SU-DHL-6 (cell line): Measurements from ENCODE around the gene SMIM15.

ENCODE experiments used
- EZH2phosphoT487 ChIP-seq: fragments of 200-600 bp; sonication (generic), shearing (Covaris generic); conservative IDR thresholded peaks from 2 replicates; pipeline ENCODE4 v1.6.1; 2018; ENCODE audit warnings: mild to moderate bottlenecking, antibody characterized with exemption, low read length, moderate library complexity, mixed read lengths
- TF ChIP-seq, protein P1 (sequence below): fragments of 200-600 bp; sonication (generic); IDR thresholded peaks from one replicate; pipeline ENCODE4 v1.5.1; 2017; ENCODE audit warnings: antibody characterized with exemption, mild to moderate bottlenecking, low read length, moderate library complexity; ENCODE audit not compliant: insufficient read depth, poor library complexity, severe bottlenecking

DNA sequence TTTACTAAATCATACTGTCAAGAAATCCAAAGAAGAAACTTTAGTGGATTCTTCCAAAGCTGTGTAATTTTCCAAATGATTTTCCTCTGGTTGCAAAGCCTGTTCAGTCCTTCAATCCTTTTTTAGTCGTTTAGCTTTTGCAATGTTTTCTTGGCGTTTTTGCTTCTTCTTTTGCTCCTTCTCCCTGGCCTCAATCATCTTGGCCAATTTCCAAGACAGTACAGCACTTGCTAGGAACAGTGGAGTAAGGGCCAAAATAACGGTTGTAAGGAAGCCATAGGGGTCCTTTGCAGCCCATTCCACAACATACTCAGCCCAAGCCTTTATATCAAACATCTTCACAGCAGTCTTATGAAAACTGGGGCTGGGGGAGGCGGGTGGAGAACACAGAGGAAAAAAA, 2.4 kb downstream of the SMIM15 start:
- TF ChIP-seq, protein P1, sequence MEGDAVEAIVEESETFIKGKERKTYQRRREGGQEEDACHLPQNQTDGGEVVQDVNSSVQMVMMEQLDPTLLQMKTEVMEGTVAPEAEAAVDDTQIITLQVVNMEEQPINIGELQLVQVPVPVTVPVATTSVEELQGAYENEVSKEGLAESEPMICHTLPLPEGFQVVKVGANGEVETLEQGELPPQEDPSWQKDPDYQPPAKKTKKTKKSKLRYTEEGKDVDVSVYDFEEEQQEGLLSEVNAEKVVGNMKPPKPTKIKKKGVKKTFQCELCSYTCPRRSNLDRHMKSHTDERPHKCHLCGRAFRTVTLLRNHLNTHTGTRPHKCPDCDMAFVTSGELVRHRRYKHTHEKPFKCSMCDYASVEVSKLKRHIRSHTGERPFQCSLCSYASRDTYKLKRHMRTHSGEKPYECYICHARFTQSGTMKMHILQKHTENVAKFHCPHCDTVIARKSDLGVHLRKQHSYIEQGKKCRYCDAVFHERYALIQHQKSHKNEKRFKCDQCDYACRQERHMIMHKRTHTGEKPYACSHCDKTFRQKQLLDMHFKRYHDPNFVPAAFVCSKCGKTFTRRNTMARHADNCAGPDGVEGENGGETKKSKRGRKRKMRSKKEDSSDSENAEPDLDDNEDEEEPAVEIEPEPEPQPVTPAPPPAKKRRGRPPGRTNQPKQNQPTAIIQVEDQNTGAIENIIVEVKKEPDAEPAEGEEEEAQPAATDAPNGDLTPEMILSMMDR = no peak
- no peak for TF ChIP-seq EZH2phosphoT487
